Duodenal mucosa (tissue), 2 donors: ENCODE results near the gene ODF2L.

Source experiments
- H3K27ac ChIP-seq: one replicate; pipeline ENCODE4 v1.7.0; 2013; ENCODE audit warnings: low read depth, low read length
- H3K27me3 ChIP-seq, 2 donors: one replicate each; pipeline ENCODE4 v1.7.0; 2013; ENCODE audit warnings: low read length in 2 of 2, control low read depth in 1 of 2; ENCODE audit not compliant: insufficient read depth in 2 of 2, control insufficient read depth in 1 of 2
- H3K36me3 ChIP-seq, 2 donors: one replicate each; pipeline ENCODE4 v1.7.0; 2013; ENCODE audit warnings: low read length in 2 of 2, control low read depth in 1 of 2; ENCODE audit not compliant: insufficient read depth in 2 of 2, control insufficient read depth in 1 of 2
- H3K4me1 ChIP-seq, 2 donors: one replicate each; pipeline ENCODE4 v1.7.0; 2013; ENCODE audit warnings: low read length in 2 of 2, control low read depth in 1 of 2; ENCODE audit not compliant: insufficient read depth in 2 of 2, control insufficient read depth in 1 of 2
- H3K4me3 ChIP-seq, 2 donors: one replicate each; pipeline ENCODE4 v1.7.0; 2013; ENCODE audit warnings: low read length in 2 of 2, low read depth in 1 of 2
- H3K9ac ChIP-seq, 2 donors: one replicate each; pipeline ENCODE4 v1.7.0; 2013; ENCODE audit warnings: low read length in 2 of 2, low read depth in 1 of 2
- H3K9me3 ChIP-seq, 2 donors: one replicate each; pipeline ENCODE4 v1.7.0; 2013; ENCODE audit warnings: low read length in 2 of 2, control low read depth in 1 of 2; ENCODE audit not compliant: control insufficient read depth in 1 of 2

ODF2L gene

GRCh38 chr1:86335916-86336315 is 60.2 kb downstream of the ODF2L start:
- H3K9me3 ChIP-seq, result no peaks in the 10 kb centered on the region
- H3K36me3 ChIP-seq, result no peaks in the 10 kb centered on the region
- no peaks in the 10 kb centered on the region for H3K4me1 ChIP-seq

GRCh38 chr1:86325264-86325663 is 70.9 kb downstream of the ODF2L start:
- Histone ChIP-seq H3K27me3 (no peaks in the 10 kb centered on the region), H3K4me3 (no peak overlapping the region), H3K4me1 (no peaks in the 10 kb centered on the region), H3K9me3 (no peaks in the 10 kb centered on the region), H3K36me3 (no peaks in the 10 kb centered on the region), H3K9ac (no peak overlapping the region), H3K27ac (no peak overlapping the region)

More at GRCh38 chr1:86335916-86336315, 60.2 kb downstream of the ODF2L start:
- H3K4me3 ChIP-seq, result no peak overlapping the region
- no peak overlapping the region for H3K9ac ChIP-seq
- H3K27ac ChIP-seq, result no peak overlapping the region
- H3K27me3 ChIP-seq, result no peaks in the 10 kb centered on the region

- no peak overlapping the region for H3K27ac ChIP-seq
- H3K4me1 ChIP-seq, result no peaks in the 10 kb centered on the region
- no peak overlapping the region for H3K9ac ChIP-seq
- H3K27me3 ChIP-seq, result no peaks in the 10 kb centered on the region
- no peak overlapping the region for H3K4me3 ChIP-seq
- no peaks in the 10 kb centered on the region for H3K9me3 ChIP-seq
- H3K36me3 ChIP-seq, result no peaks in the 10 kb centered on the region
Observed at GRCh38 chr1:86324130-86324822, 71.8 kb downstream of the ODF2L start.

DNA sequence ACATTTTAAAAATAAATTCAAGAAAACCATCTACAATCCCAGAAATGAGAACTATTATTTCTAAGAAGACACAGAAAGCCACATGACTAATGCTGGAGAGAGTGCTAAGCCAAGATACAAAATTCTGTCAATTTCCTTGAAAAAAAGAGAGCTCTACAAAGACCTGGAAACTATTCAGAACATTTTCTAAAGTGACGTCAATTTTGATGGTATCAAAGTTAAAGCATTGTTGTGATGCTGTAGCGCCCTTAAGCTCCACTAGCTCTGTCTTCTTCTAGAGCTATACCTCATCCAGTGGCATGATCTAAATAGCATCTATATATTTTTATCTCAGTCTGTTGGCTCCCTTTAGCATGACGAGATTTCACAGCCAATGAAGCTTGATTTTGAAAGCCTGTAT is 73.9 kb downstream of the ODF2L start:
- H3K9me3 ChIP-seq, result no peaks in the 10 kb centered on the region
- no peaks in the 10 kb centered on the region for H3K4me1 ChIP-seq
- no peak overlapping the region for H3K4me3 ChIP-seq
- H3K27me3 ChIP-seq, result no peaks in the 10 kb centered on the region
- H3K9ac ChIP-seq, result no peak overlapping the region
- H3K36me3 ChIP-seq, result no peaks in the 10 kb centered on the region
- no peak overlapping the region for H3K27ac ChIP-seq

GRCh38 chr1:86318436-86318835 is 77.7 kb downstream of the ODF2L start:
- Histone ChIP-seq H3K27me3 (no peaks in the 10 kb centered on the region), H3K4me1 (no peaks in the 10 kb centered on the region), H3K9me3 (no peaks in the 10 kb centered on the region)

GRCh38 chr1:86317926-86318325 is 78.2 kb downstream of the ODF2L start:
- H3K4me3 ChIP-seq, result no peak overlapping the region
- no peak overlapping the region for H3K9ac ChIP-seq
- H3K4me1 ChIP-seq, result no peaks in the 10 kb centered on the region
- H3K27ac ChIP-seq, result no peak overlapping the region
- no peaks in the 10 kb centered on the region for H3K36me3 ChIP-seq
- H3K27me3 ChIP-seq, result no peaks in the 10 kb centered on the region
- no peaks in the 10 kb centered on the region for H3K9me3 ChIP-seq

More at GRCh38 chr1:86318436-86318835, 77.7 kb downstream of the ODF2L start:
- no peak overlapping the region for H3K4me3 ChIP-seq
- H3K9ac ChIP-seq, result no peak overlapping the region
- H3K36me3 ChIP-seq, result no peaks in the 10 kb centered on the region
- no peak overlapping the region for H3K27ac ChIP-seq

GRCh38 chr1:86305731-86306130 is 90.4 kb downstream of the ODF2L start:
- no peaks in the 10 kb centered on the region for H3K27me3 ChIP-seq
- no peak overlapping the region for H3K27ac ChIP-seq
- no peak overlapping the region for H3K9ac ChIP-seq
- H3K4me1 ChIP-seq, result no peaks in the 10 kb centered on the region
- H3K4me3 ChIP-seq, result no peak overlapping the region
- no peaks in the 10 kb centered on the region for H3K36me3 ChIP-seq
- no peaks in the 10 kb centered on the region for H3K9me3 ChIP-seq

DNA sequence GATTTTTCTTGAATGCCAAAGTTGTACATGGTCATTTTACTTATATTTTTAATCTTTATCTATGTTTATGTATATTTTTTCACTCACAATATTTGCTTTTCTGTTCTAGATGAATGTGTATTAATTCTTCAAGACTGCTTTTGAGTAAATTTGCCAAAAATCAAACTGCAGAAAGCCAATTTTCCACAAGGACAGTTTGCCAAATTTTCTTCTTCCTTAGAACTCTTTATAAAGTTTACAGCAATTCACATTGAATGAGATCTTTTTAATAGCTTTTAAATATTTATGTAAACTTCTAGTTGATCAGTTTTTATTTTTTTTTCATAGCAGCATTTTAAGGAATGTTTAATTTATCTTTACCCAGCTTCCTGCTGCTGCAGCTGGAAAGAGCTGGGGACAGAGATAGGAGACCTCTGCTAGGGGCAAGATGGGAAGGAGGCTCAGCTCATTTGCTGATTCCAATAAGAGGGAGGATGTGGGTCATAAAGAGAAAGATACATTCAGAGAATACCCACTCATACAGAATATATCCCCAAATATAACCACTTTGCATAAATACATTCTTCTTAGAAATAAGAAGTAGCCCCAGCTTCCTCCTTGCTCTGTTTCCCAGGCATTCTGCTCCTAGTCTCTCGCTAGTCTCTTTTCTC is 93.0 kb downstream of the ODF2L start:
- no peaks in the 10 kb centered on the region for H3K27me3 ChIP-seq
- H3K27ac ChIP-seq, result no peak overlapping the region
- H3K9me3 ChIP-seq, result no peaks in the 10 kb centered on the region
- no peaks in the 10 kb centered on the region for H3K36me3 ChIP-seq
- no peak overlapping the region for H3K9ac ChIP-seq
- H3K4me1 ChIP-seq, result no peaks in the 10 kb centered on the region
- H3K4me3 ChIP-seq, result no peak overlapping the region
